ENCODE data around the gene DEDD2.

GRCh38 chr19:42184401-42184861, 33.0 kb downstream of the DEDD2 start:
- TF ChIP-seq POLR2A (IDR thresholded peaks at IDR 0.05) (no peak), CTCF (IDR thresholded peaks at IDR 0.05) (peak; percentile 67 to 79 (median 75))
